PFSK-1 (cell line): ENCODE results near the gene LINGO4.

Experiments
- FOXP2 ChIP-seq: optimal IDR thresholded peaks from 2 replicates; pipeline ENCODE3; 2011; ENCODE audit warnings: borderline replicate concordance, control low read depth, inconsistent platforms; ENCODE audit not compliant: insufficient read depth; ENCODE audit errors: extremely low read length, extremely low read depth
- POLR2AphosphoS5 ChIP-seq: IDR thresholded peaks from 2 replicates; pipeline ENCODE4 v1.6.1; 2012; ENCODE audit warnings: low read depth, mild to moderate bottlenecking, control low read depth, low read length, moderate library complexity
- SIN3A ChIP-seq: IDR thresholded peaks from 2 replicates; pipeline ENCODE4 v1.6.1; 2012; ENCODE audit warnings: mild to moderate bottlenecking, low read length, moderate library complexity, borderline replicate concordance; ENCODE audit not compliant: insufficient read depth
- TAF1 ChIP-seq: IDR thresholded peaks from 2 replicates; pipeline ENCODE4 v1.6.1; 2012; ENCODE audit warnings: low read length, control low read depth, borderline replicate concordance; ENCODE audit not compliant: insufficient read depth
- TF ChIP-seq, protein P1 (sequence below), 2 experiments: IDR thresholded peaks; 2 replicates each; pipeline versions ENCODE4 v1.6.1 to v1.8.0; 2011 to 2012; ENCODE audit warnings: low read depth in 2 of 2, low read length in 2 of 2, control low read depth in 1 of 2, inconsistent platforms in 1 of 2, mild to moderate bottlenecking in 1 of 2, moderate library complexity in 1 of 2; ENCODE audit not compliant: insufficient read depth in 1 of 2

LINGO4 gene

DNA sequence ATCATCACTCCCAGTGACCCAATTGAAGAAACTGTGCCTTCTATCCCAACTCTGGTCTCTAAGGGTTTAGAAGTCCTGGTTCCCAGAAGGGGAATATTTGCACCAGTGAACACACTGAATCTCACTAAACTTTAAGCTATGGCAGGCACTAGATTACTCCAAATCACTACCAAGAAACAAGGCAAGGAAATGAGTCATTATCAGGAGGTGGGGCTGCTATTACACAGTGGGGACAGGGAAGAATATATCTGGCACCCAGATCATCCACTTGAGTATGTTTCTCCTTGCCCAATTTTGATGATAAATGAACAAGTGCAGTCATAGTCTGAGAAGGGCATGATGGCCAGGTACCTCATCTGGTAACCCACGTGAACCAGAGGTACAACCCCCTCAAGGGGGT lies 48.9 kb downstream of the LINGO4 start:
- no peak for TF ChIP-seq POLR2AphosphoS5
- no peak for TF ChIP-seq FOXP2
- TF ChIP-seq TAF1: no peak
- TF ChIP-seq SIN3A: no peak
- TF ChIP-seq, protein P1, sequence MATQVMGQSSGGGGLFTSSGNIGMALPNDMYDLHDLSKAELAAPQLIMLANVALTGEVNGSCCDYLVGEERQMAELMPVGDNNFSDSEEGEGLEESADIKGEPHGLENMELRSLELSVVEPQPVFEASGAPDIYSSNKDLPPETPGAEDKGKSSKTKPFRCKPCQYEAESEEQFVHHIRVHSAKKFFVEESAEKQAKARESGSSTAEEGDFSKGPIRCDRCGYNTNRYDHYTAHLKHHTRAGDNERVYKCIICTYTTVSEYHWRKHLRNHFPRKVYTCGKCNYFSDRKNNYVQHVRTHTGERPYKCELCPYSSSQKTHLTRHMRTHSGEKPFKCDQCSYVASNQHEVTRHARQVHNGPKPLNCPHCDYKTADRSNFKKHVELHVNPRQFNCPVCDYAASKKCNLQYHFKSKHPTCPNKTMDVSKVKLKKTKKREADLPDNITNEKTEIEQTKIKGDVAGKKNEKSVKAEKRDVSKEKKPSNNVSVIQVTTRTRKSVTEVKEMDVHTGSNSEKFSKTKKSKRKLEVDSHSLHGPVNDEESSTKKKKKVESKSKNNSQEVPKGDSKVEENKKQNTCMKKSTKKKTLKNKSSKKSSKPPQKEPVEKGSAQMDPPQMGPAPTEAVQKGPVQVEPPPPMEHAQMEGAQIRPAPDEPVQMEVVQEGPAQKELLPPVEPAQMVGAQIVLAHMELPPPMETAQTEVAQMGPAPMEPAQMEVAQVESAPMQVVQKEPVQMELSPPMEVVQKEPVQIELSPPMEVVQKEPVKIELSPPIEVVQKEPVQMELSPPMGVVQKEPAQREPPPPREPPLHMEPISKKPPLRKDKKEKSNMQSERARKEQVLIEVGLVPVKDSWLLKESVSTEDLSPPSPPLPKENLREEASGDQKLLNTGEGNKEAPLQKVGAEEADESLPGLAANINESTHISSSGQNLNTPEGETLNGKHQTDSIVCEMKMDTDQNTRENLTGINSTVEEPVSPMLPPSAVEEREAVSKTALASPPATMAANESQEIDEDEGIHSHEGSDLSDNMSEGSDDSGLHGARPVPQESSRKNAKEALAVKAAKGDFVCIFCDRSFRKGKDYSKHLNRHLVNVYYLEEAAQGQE (IDR thresholded peaks at IDR 0.05; ENCODE audit: insufficient read depth in 1 of 2, low read depth in 2 of 2, low read length in 2 of 2): no peak
